HG03354 (cell line): ENCODE results near the gene CAMSAP2.

Experiments used
- ATAC-seq: cut with Tn5 transposase; IDR thresholded peaks from one replicate; pipeline ENCODE4 v1.9.1; 2021; ENCODE audit warnings: mild to moderate bottlenecking; ENCODE audit not compliant: unreplicated experiment, poor library complexity, severe bottlenecking

CAMSAP2 gene

GRCh38 chr1:200738327-200738948 lies at the start of gene CAMSAP2:
Gene CAMSAP2 (plus strand): TSS chr1:200738893. CDS start chr1:200739828, 935 bp downstream.
- peak; percentile 44 for ATAC-seq

GRCh38 chr1:200692316-200692715 lies 46.4 kb upstream of the CAMSAP2 start:
- ATAC-seq: no peak

GRCh38 chr1:200693327-200693726 lies 45.4 kb upstream of the CAMSAP2 start:
- ATAC-seq: no peak

- ATAC-seq: no peak
These were observed 44.0 kb upstream of the CAMSAP2 start for GRCh38 chr1:200694738-200695137.

- no peak for ATAC-seq
These were observed 38.8 kb upstream of the CAMSAP2 start for GRCh38 chr1:200699871-200700270.

- no peak for ATAC-seq
These were observed 33.6 kb upstream of the CAMSAP2 start for GRCh38 chr1:200704986-200705500.

GRCh38 chr1:200706111-200706814 lies 32.4 kb upstream of the CAMSAP2 start:
- ATAC-seq: no peak

- ATAC-seq: no peak
These were observed 31.6 kb upstream of the CAMSAP2 start for GRCh38 chr1:200707116-200707515.

GRCh38 chr1:200708161-200708560 lies 30.5 kb upstream of the CAMSAP2 start:
- ATAC-seq: no peak

- no peak for ATAC-seq
These were observed 29.9 kb upstream of the CAMSAP2 start for GRCh38 chr1:200708769-200709168.

GRCh38 chr1:200710166-200710565 lies 28.5 kb upstream of the CAMSAP2 start:
- no peak for ATAC-seq

GRCh38 chr1:200714504-200715187 lies 24.0 kb upstream of the CAMSAP2 start:
- no peak for ATAC-seq

GRCh38 chr1:200720199-200720598 lies 18.5 kb upstream of the CAMSAP2 start:
- ATAC-seq: no peak

GRCh38 chr1:200724064-200724463 lies 14.6 kb upstream of the CAMSAP2 start:
- no peak for ATAC-seq

GRCh38 chr1:200727257-200727656 lies 11.4 kb upstream of the CAMSAP2 start:
- ATAC-seq: no peak

GRCh38 chr1:200729863-200730262 lies 8.8 kb upstream of the CAMSAP2 start:
- no peak for ATAC-seq

GRCh38 chr1:200731654-200732332 lies 6.9 kb upstream of the CAMSAP2 start:
- ATAC-seq: no peak

GRCh38 chr1:200732438-200732837 lies 6.3 kb upstream of the CAMSAP2 start:
- no peak for ATAC-seq

- no peak for ATAC-seq
These were observed 4.8 kb upstream of the CAMSAP2 start for GRCh38 chr1:200733907-200734306.

GRCh38 chr1:200737647-200738291 lies 924 bp upstream of the CAMSAP2 start:
- no peak for ATAC-seq
